Right lung (tissue), 5 donors: ENCODE measurements around the gene CFAP210. TPM values are rescaled to one million over a fixed set of nuclear protein-coding genes. Genes with fewer than 3 reads are reported as not detected.
"Not testable (repeated sequence)": the region's sequence is repeated elsewhere in the genome, so short reads cannot be mapped to it uniquely, and the experiment has no call there.

Experiments used
- DNase-seq, 2 donors: peaks; one replicate each; pipeline ENCODE4 v3.0.0-alpha.2; 2013
- polyA plus RNA-seq, 5 donors: library from polyadenylated mRNA; unstranded; fragments of 120-200 nt; gene quantifications; one replicate each; pipeline versions ENCODE4 v1.2.1 to v1.2.3, GENCODE V29; 2013; ENCODE audit warnings: inconsistent platforms in 1 of 5, low replicate concordance in 1 of 5; ENCODE audit not compliant: insufficient read length in 5 of 5, insufficient read depth in 1 of 5

Gene CFAP210
- polyA plus RNA-seq, 5 donors = 1.1 to 4.2 (median 2.3) TPM

GRCh38 chr2:169623235-169623634, 71.0 kb downstream of the CFAP210 start:
- DNase-seq = no peak

GRCh38 chr2:169620509-169620908, 73.7 kb downstream of the CFAP210 start:
- DNase-seq = no peak

GRCh38 chr2:169619946-169620345, 74.3 kb downstream of the CFAP210 start:
- DNase-seq = no peak

- DNase-seq = not testable (repeated sequence)
These were observed 78.2 kb downstream of the CFAP210 start for GRCh38 chr2:169615982-169616381.

GRCh38 chr2:169613876-169614275, 80.3 kb downstream of the CFAP210 start:
- DNase-seq = no peak

GRCh38 chr2:169609264-169609663, 84.9 kb downstream of the CFAP210 start:
- DNase-seq = no peak

- DNase-seq = no peak
These were observed 94.6 kb downstream of the CFAP210 start for GRCh38 chr2:169599568-169599967.

- DNase-seq = no peak
These were observed 95.2 kb downstream of the CFAP210 start for GRCh38 chr2:169598982-169599381.

GRCh38 chr2:169596546-169596945, 97.7 kb downstream of the CFAP210 start:
- DNase-seq = not testable (repeated sequence)

Other genes starting within 250 kb of the CFAP210 start
- 10 to 100 TPM; 10.2 to 17.8 (median 14.7) TPM for gene BBS5, start 214.9 kb downstream of the CFAP210 start, polyA plus RNA-seq
- gene KLHL41, start 184.7 kb downstream of the CFAP210 start, polyA plus RNA-seq = 100 to 1,000 TPM in 1 of 5 donors, 1 to 10 TPM in 4; 1.2 to 126 (median 2.8) TPM
- 10 to 100 TPM; 33.7 to 46.5 (median 41.4) TPM for gene FASTKD1, start 120.5 kb downstream of the CFAP210 start, polyA plus RNA-seq
- 100 to 1,000 TPM in 1 of 5 donors, 10 to 100 TPM in 4; 63.2 to 111 (median 94.8) TPM for gene PPIG, start 110.1 kb downstream of the CFAP210 start, polyA plus RNA-seq
- gene PHOSPHO2, start 64 bp upstream of the CFAP210 start, polyA plus RNA-seq = 10 to 100 TPM in 4 of 5 donors, 1 to 10 TPM in 1; 9.4 to 17.0 (median 15.6) TPM
- 10 to 100 TPM; 25.8 to 47.8 (median 44.6) TPM for gene KLHL23, start 39.4 kb upstream of the CFAP210 start, polyA plus RNA-seq
- 100 to 1,000 TPM; 146 to 190 (median 175) TPM for gene SSB, start 104.5 kb upstream of the CFAP210 start, polyA plus RNA-seq
- gene METTL5, start 130.5 kb upstream of the CFAP210 start, polyA plus RNA-seq = 10 to 100 TPM; 44.1 to 56.6 (median 52.9) TPM
- 10 to 100 TPM; 31.7 to 50.9 (median 44.4) TPM for gene UBR3, start 133.0 kb upstream of the CFAP210 start, polyA plus RNA-seq